SK-N-SH (cell line): Measurements from ENCODE around the gene RTCA.

Experiments used
- CHD2 ChIP-seq: fragments of 150-350 bp; IDR thresholded peaks from 2 replicates; pipeline ENCODE4 v1.6.1; 2018; ENCODE audit warnings: low read length; ENCODE audit not compliant: partially characterized antibody
- CTCF ChIP-seq: fragments of 200-600 bp; sonication (generic); IDR thresholded peaks from 2 replicates; pipeline ENCODE4 v1.6.1; 2017; ENCODE audit warnings: antibody characterized with exemption, mild to moderate bottlenecking, moderate library complexity
- EZH2phosphoT487 ChIP-seq: fragments of 200-600 bp; sonication (generic); IDR thresholded peaks from 2 replicates; pipeline ENCODE4 v1.6.1; 2017; ENCODE audit warnings: low read depth, mixed run types, mild to moderate bottlenecking, antibody characterized with exemption, moderate library complexity, borderline replicate concordance
- JUND ChIP-seq: IDR thresholded peaks from 2 replicates; pipeline ENCODE4 v1.4.0; 2012
- POLR2AphosphoS5 ChIP-seq: IDR thresholded peaks from 2 replicates; pipeline ENCODE4 v1.6.1; 2012; ENCODE audit warnings: low read depth, low read length
- TF ChIP-seq, protein P1 (sequence below): IDR thresholded peaks from 2 replicates; pipeline ENCODE4 v1.4.0; 2012; ENCODE audit warnings: low read depth

DNA sequence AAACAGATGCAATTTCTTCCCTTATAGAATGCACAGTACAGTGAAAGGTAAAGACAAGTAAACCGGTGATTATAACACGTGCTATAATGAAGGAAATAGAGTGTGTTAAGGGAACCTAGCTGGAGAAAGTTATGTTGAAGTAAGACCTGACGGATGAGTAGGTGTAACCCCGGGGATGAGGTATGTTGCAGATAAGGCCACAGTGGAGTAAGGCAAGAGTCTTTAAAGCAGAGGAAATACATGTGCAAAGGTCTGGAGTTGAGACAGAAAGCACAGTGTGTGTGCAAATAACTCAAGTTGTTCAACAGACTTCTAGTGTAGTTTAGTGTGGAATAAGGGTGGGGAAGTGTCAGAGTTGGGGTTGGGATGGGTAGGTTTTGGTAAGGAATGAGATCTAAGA is 19.3 kb upstream of the RTCA start:
- no peak for TF ChIP-seq JUND
- no peak for TF ChIP-seq CTCF
- TF ChIP-seq, protein P1, sequence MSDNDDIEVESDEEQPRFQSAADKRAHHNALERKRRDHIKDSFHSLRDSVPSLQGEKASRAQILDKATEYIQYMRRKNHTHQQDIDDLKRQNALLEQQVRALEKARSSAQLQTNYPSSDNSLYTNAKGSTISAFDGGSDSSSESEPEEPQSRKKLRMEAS = no peak
- TF ChIP-seq POLR2AphosphoS5 = no peak
- TF ChIP-seq CHD2 = no peak
- no peak for TF ChIP-seq EZH2phosphoT487
